MM.1S (cell line): Measurements from ENCODE around the gene MORF4L2.
"Not testable (repeated sequence)": the region's sequence is repeated elsewhere in the genome, so short reads cannot be mapped to it uniquely, and the experiment has no call there.

Experiments used
- DNase-seq: peaks from one replicate; pipeline ENCODE4 v3.0.0-alpha.2; 2015
- H2AFZ ChIP-seq: fragments of 300-600 bp; sonication (generic); 2 replicates; pipeline ENCODE4 v1.6.0; 2016; ENCODE audit warnings: antibody characterized with exemption, low read length
- H3F3A ChIP-seq: fragments of 300-600 bp; sonication (generic); 2 replicates; pipeline ENCODE4 v1.6.1; 2016; ENCODE audit warnings: mild to moderate bottlenecking, antibody characterized with exemption, low read length, moderate library complexity, mixed read lengths; ENCODE audit not compliant: insufficient read depth
- H3K27ac ChIP-seq: fragments of 300-600 bp; sonication (generic); 2 replicates; pipeline ENCODE4 v1.5.1; 2016; ENCODE audit warnings: mild to moderate bottlenecking, low read length
- H3K27me3 ChIP-seq: fragments of 300-600 bp; sonication (generic); replicated peaks from 2 replicates; pipeline ENCODE4 v1.6.0; 2016; ENCODE audit warnings: low read length; ENCODE audit not compliant: insufficient read depth
- H3K36me3 ChIP-seq: fragments of 300-600 bp; sonication (generic); replicated peaks from 2 replicates; pipeline ENCODE4 v1.6.1; 2016; ENCODE audit warnings: mild to moderate bottlenecking, low read length, mixed read lengths; ENCODE audit not compliant: insufficient read depth
- H3K4me1 ChIP-seq: fragments of 300-600 bp; sonication (generic); 2 replicates; pipeline ENCODE4 v1.6.1; 2016; ENCODE audit warnings: low read length, mixed read lengths
- H3K4me2 ChIP-seq: fragments of 300-600 bp; sonication (generic); 2 replicates; pipeline ENCODE4 v1.6.0; 2016; ENCODE audit warnings: low read depth, low read length
- H3K4me3 ChIP-seq: fragments of 300-600 bp; sonication (generic); 2 replicates; pipeline ENCODE4 v1.5.1; 2016; ENCODE audit warnings: low read length, mixed read lengths
- H3K79me2 ChIP-seq: fragments of 300-600 bp; sonication (generic); 2 replicates; pipeline ENCODE4 v1.6.1; 2016; ENCODE audit warnings: mixed run types, low read length, mixed read lengths
- H3K9ac ChIP-seq: fragments of 300-600 bp; sonication (generic); 2 replicates; pipeline ENCODE4 v1.6.1; 2016; ENCODE audit warnings: low read length, mixed read lengths
- H3K9me2 ChIP-seq: fragments of 300-600 bp; sonication (generic); replicated peaks from 2 replicates; pipeline ENCODE4 v1.6.1; 2016; ENCODE audit warnings: mild to moderate bottlenecking, low read length, mixed read lengths; ENCODE audit not compliant: insufficient read depth
- H3K9me3 ChIP-seq: fragments of 300-600 bp; sonication (generic); replicated peaks from 2 replicates; pipeline ENCODE4 v1.6.1; 2016; ENCODE audit warnings: mild to moderate bottlenecking, low read length, mixed read lengths; ENCODE audit not compliant: insufficient read depth
- H4K20me1 ChIP-seq: fragments of 300-600 bp; sonication (generic); 2 replicates; pipeline ENCODE4 v1.6.1; 2016; ENCODE audit warnings: mild to moderate bottlenecking, low read length, moderate library complexity, mixed read lengths; ENCODE audit not compliant: insufficient read depth
- EZH2 ChIP-seq: fragments of 300-600 bp; sonication (generic); optimal IDR thresholded peaks from 2 replicates; pipeline ENCODE3; 2017; ENCODE audit warnings: low read depth, mild to moderate bottlenecking, antibody characterized with exemption, low read length, mixed read lengths
- EZH2phosphoT487 ChIP-seq: fragments of 300-600 bp; sonication (generic); IDR thresholded peaks from 2 replicates; pipeline ENCODE4 v1.6.1; 2018; ENCODE audit warnings: antibody characterized with exemption, low read length
- TF ChIP-seq, protein P1 (sequence below): fragments of 300-600 bp; sonication (generic); IDR thresholded peaks from 2 replicates; pipeline ENCODE4 v1.5.1; 2016; ENCODE audit warnings: antibody characterized with exemption, low read length, mixed read lengths

Gene MORF4L2

GRCh38 chrX:103656617-103657016, 29.9 kb downstream of the MORF4L2 start:
- no peaks in the 10 kb centered on the region for H3K9me3 ChIP-seq
- no peak overlapping the region for H3K4me3 ChIP-seq
- H3K9ac ChIP-seq = no peak overlapping the region
- no peak overlapping the region for H3K27ac ChIP-seq
- H4K20me1 ChIP-seq = no peaks in the 10 kb centered on the region
- H3K9me2 ChIP-seq = no peaks in the 10 kb centered on the region
- H3K4me2 ChIP-seq = no peak overlapping the region
- H3K27me3 ChIP-seq = no peaks in the 10 kb centered on the region
- H3K4me1 ChIP-seq = no peaks in the 10 kb centered on the region
- no peak overlapping the region for H2AFZ ChIP-seq
- no peaks in the 10 kb centered on the region for H3F3A ChIP-seq
- H3K79me2 ChIP-seq = no peaks in the 10 kb centered on the region
- no peak for DNase-seq
- H3K36me3 ChIP-seq = no peaks in the 10 kb centered on the region
- no peak for TF ChIP-seq EZH2
- no peak for TF ChIP-seq EZH2phosphoT487
- TF ChIP-seq, protein P1, sequence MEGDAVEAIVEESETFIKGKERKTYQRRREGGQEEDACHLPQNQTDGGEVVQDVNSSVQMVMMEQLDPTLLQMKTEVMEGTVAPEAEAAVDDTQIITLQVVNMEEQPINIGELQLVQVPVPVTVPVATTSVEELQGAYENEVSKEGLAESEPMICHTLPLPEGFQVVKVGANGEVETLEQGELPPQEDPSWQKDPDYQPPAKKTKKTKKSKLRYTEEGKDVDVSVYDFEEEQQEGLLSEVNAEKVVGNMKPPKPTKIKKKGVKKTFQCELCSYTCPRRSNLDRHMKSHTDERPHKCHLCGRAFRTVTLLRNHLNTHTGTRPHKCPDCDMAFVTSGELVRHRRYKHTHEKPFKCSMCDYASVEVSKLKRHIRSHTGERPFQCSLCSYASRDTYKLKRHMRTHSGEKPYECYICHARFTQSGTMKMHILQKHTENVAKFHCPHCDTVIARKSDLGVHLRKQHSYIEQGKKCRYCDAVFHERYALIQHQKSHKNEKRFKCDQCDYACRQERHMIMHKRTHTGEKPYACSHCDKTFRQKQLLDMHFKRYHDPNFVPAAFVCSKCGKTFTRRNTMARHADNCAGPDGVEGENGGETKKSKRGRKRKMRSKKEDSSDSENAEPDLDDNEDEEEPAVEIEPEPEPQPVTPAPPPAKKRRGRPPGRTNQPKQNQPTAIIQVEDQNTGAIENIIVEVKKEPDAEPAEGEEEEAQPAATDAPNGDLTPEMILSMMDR = no peak

- not testable (repeated sequence) for H3K27ac ChIP-seq, H3K4me2 ChIP-seq
Observed at GRCh38 chrX:103655230-103656000, 31.1 kb downstream of the MORF4L2 start.

DNA sequence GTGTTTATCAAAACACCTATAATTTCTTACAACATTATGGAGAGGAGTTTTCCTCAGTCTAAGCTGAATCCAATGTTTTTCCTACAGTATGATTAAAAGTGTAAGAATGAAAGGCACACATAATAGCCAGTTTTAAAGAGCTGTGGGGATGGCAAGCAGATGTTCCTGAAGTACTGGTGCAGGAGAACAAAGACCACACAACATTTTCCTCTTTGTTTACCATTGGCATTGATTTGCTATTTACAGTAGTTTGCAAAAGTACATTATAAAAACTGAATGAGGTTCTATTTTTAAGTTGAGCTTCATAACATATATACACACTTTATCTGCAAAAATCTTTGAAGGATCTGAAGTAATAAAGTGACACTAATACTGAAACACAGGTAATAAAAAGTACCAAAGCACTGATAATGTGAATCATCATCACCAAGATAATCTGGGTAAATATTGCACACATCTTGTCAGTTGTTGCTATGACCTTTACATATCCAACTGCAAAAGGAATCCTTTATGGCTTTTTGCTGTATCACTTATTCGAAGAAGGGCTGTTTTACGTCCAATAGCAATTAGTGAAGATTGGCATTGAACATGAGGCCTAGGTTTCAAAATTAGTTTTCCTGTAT, 35.2 kb downstream of the MORF4L2 start:
- no peaks in the 10 kb centered on the region for H3K27me3 ChIP-seq
- no peaks in the 10 kb centered on the region for H3K79me2 ChIP-seq
- TF ChIP-seq EZH2 = no peak
- no peak for TF ChIP-seq EZH2phosphoT487
- TF ChIP-seq, protein P1 = no peak
- H4K20me1 ChIP-seq = no peaks in the 10 kb centered on the region
- no peaks in the 10 kb centered on the region for H3K9me2 ChIP-seq
- H2AFZ ChIP-seq = no peak overlapping the region
- no peak for DNase-seq
- H3K4me3 ChIP-seq = no peak overlapping the region
- H3K9ac ChIP-seq = no peak overlapping the region
- H3K4me2 ChIP-seq = no peak overlapping the region
- no peaks in the 10 kb centered on the region for H3K9me3 ChIP-seq
- H3K27ac ChIP-seq = no peak overlapping the region
- H3K36me3 ChIP-seq = no peaks in the 10 kb centered on the region
- H3F3A ChIP-seq = no peaks in the 10 kb centered on the region
- no peaks in the 10 kb centered on the region for H3K4me1 ChIP-seq

More at GRCh38 chrX:103655230-103656000, 31.1 kb downstream of the MORF4L2 start:
- H3K9me3 ChIP-seq, H3K9ac ChIP-seq, H3K36me3 ChIP-seq, H4K20me1 ChIP-seq, H3K4me1 ChIP-seq, H2AFZ ChIP-seq, DNase-seq, H3K4me3 ChIP-seq, H3F3A ChIP-seq, H3K27me3 ChIP-seq, H3K9me2 ChIP-seq, H3K79me2 ChIP-seq: not testable (repeated sequence)

GRCh38 chrX:103647630-103648029, 38.9 kb downstream of the MORF4L2 start:
- no peaks in the 10 kb centered on the region for H3K27me3 ChIP-seq
- no peak overlapping the region for H2AFZ ChIP-seq
- no peak overlapping the region for H3K4me3 ChIP-seq
- H3K9me3 ChIP-seq = no peaks in the 10 kb centered on the region
- no peaks in the 10 kb centered on the region for H3K9me2 ChIP-seq
- H3K4me2 ChIP-seq = no peak overlapping the region
- H3K9ac ChIP-seq = no peak overlapping the region
- no peak overlapping the region for H3K27ac ChIP-seq
- no peaks in the 10 kb centered on the region for H3K79me2 ChIP-seq
- H4K20me1 ChIP-seq = no peaks in the 10 kb centered on the region
- DNase-seq = no peak
- H3K4me1 ChIP-seq = no peaks in the 10 kb centered on the region
- TF ChIP-seq, protein P1 = no peak
- H3K36me3 ChIP-seq = no peaks in the 10 kb centered on the region
- H3F3A ChIP-seq = no peaks in the 10 kb centered on the region
